KMS-11 (cell line): ENCODE data around the gene FLT4.

Experiments used
- H2AFZ ChIP-seq: fragments of 200-600 bp; sonication (generic); 2 replicates; pipeline ENCODE4 v1.6.1; 2016; ENCODE audit warnings: antibody characterized with exemption, mixed run types, low read depth
- H3K27ac ChIP-seq: fragments of 200-600 bp; sonication (generic); 2 replicates; pipeline ENCODE4 v1.6.1; 2016; ENCODE audit warnings: mild to moderate bottlenecking, mixed run types
- H3K27me3 ChIP-seq: fragments of 200-600 bp; sonication (generic); 2 replicates; pipeline ENCODE4 v1.6.1; 2017; ENCODE audit warnings: mild to moderate bottlenecking, low read depth, mixed run types, moderate library complexity; ENCODE audit not compliant: insufficient read depth
- H3K36me3 ChIP-seq: fragments of 200-600 bp; sonication (generic); 2 replicates; pipeline ENCODE4 v1.6.1; 2017; ENCODE audit warnings: mild to moderate bottlenecking, mixed run types; ENCODE audit not compliant: insufficient read depth
- H3K4me1 ChIP-seq: fragments of 200-600 bp; sonication (generic); 2 replicates; pipeline ENCODE4 v1.6.1; 2016; ENCODE audit warnings: mild to moderate bottlenecking, low read depth, mixed run types; ENCODE audit not compliant: poor library complexity, severe bottlenecking
- H3K4me2 ChIP-seq: fragments of 200-600 bp; sonication (generic); 2 replicates; pipeline ENCODE4 v1.7.0; 2016; ENCODE audit warnings: mild to moderate bottlenecking, mixed run types
- H3K4me3 ChIP-seq: fragments of 200-600 bp; sonication (generic); IDR thresholded peaks from 2 replicates; pipeline ENCODE4 v1.6.1; 2017; ENCODE audit warnings: low read depth, low read length, mixed read lengths; ENCODE audit not compliant: insufficient read depth
- H3K79me2 ChIP-seq: fragments of 200-600 bp; sonication (generic); 2 replicates; pipeline ENCODE4 v1.6.1; 2016; ENCODE audit warnings: low read depth, mixed run types; ENCODE audit not compliant: insufficient read depth
- H3K9ac ChIP-seq: fragments of 200-600 bp; sonication (generic); 2 replicates; pipeline ENCODE4 v1.6.1; 2016; ENCODE audit warnings: mild to moderate bottlenecking, mixed run types
- H4K20me1 ChIP-seq: fragments of 200-600 bp; sonication (generic); 2 replicates; pipeline ENCODE4 v1.6.1; 2016; ENCODE audit warnings: mild to moderate bottlenecking, mixed run types; ENCODE audit not compliant: insufficient read depth
- CTCF ChIP-seq: fragments of 200-600 bp; sonication (generic); conservative IDR thresholded peaks from 2 replicates; pipeline ENCODE4 v1.6.1; 2017; ENCODE audit warnings: low read depth, mild to moderate bottlenecking, antibody characterized with exemption, low read length, moderate library complexity, mixed read lengths

The FLT4 gene

DNA sequence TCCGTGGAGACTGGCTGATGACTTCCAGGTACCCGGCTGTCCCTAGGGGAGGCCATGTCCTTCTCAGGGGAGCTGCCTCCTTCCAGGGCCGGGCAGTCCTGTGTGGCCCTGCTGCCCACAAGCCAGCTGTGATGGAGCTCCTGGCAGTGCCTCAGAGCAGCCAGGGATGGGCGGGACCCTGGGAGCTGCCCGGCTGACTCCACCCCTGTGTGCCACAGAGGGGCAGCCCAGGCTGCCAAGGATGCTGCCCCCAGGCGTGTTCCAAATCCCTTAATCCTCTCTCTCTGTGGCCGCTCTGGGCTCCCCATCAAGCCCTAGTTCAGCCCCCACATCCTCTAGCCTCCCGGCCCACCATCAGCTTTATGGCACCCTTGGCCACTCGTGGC is 51.1 kb downstream of the FLT4 start:
- H3K27me3 ChIP-seq: no peaks in the 10 kb centered on the region; the same call in 1 of the 2 replicates
- no peak for TF ChIP-seq CTCF
- no peak overlapping the region for H3K4me3 ChIP-seq
- no peak overlapping the region for H2AFZ ChIP-seq
- H3K4me1 ChIP-seq: no peaks in the 10 kb centered on the region
- H3K9ac ChIP-seq: no peak overlapping the region
- no peak overlapping the region for H3K27ac ChIP-seq
- H3K36me3 ChIP-seq: no peaks in the 10 kb centered on the region
- H3K79me2 ChIP-seq: no peaks in the 10 kb centered on the region
- H4K20me1 ChIP-seq: no peaks in the 10 kb centered on the region
- H3K4me2 ChIP-seq: no peak overlapping the region

- H3K79me2 ChIP-seq: no peaks in the 10 kb centered on the region
- no peak overlapping the region for H3K4me3 ChIP-seq
- no peaks in the 10 kb centered on the region for H3K36me3 ChIP-seq
- TF ChIP-seq CTCF: no peak
- H4K20me1 ChIP-seq: no peaks in the 10 kb centered on the region
- H3K27ac ChIP-seq: no peak overlapping the region
- no peak overlapping the region for H2AFZ ChIP-seq
- H3K27me3 ChIP-seq: no peaks in the 10 kb centered on the region; the same call in 1 of the 2 replicates
- no peak overlapping the region for H3K4me2 ChIP-seq
- no peaks in the 10 kb centered on the region for H3K4me1 ChIP-seq
- no peak overlapping the region for H3K9ac ChIP-seq
Observed at GRCh38 chr5:180596668-180597231, 52.6 kb downstream of the FLT4 start.

GRCh38 chr5:180596115-180596667 is 53.2 kb downstream of the FLT4 start:
- Histone ChIP-seq H3K79me2 (no peaks in the 10 kb centered on the region), H2AFZ (no peak overlapping the region), H3K36me3 (no peaks in the 10 kb centered on the region), H4K20me1 (no peaks in the 10 kb centered on the region), H3K4me1 (no peaks in the 10 kb centered on the region), H3K4me2 (no peak overlapping the region), H3K9ac (no peak overlapping the region), H3K4me3 (no peak overlapping the region), H3K27me3 (no peaks in the 10 kb centered on the region; the same call in 1 of the 2 replicates), H3K27ac (no peak overlapping the region)
- no peak for TF ChIP-seq CTCF

- H3K4me1 ChIP-seq: no peaks in the 10 kb centered on the region
- H3K36me3 ChIP-seq: no peaks in the 10 kb centered on the region
- no peak overlapping the region for H3K4me2 ChIP-seq
- no peak overlapping the region for H3K27ac ChIP-seq
- TF ChIP-seq CTCF: no peak
- H4K20me1 ChIP-seq: no peaks in the 10 kb centered on the region
- no peak overlapping the region for H3K4me3 ChIP-seq
- no peak overlapping the region for H2AFZ ChIP-seq
- H3K9ac ChIP-seq: no peak overlapping the region
- H3K79me2 ChIP-seq: no peaks in the 10 kb centered on the region
- no peaks in the 10 kb centered on the region for H3K27me3 ChIP-seq
Observed at GRCh38 chr5:180595381-180596114, 53.9 kb downstream of the FLT4 start.
